Measurements from ENCODE around the gene ALS2CL. TPM values are rescaled to one million over a fixed set of nuclear protein-coding genes. Genes with fewer than 3 reads are reported as not detected.

The ALS2CL gene
- total and polyA plus RNA-seq, 9 donors = 3.3 to 13.2 (median 6.2) TPM

- intact Hi-C loops (cut with DNase I) = loop anchor here in 3 of 4 donors (10.0 kb wide), 2 partner anchors 305 to 625 kb away; no protein-coding TSS in a partner anchor
- Histone ChIP-seq H3K4me1 (ENCODE audit: insufficient read depth) (peaks cover 23% of the 10 kb centered on the region), H3K27ac (peak overlapping the region in 1 of 2 donors; percentile 58), H3K4me3 (no peak overlapping the region), H3K9me3 (no peaks in the 10 kb centered on the region), H3K27me3 (no peaks in the 10 kb centered on the region), H3K36me3 (no peaks in the 10 kb centered on the region)
- WGBS, 3 donors = 75 to 88% (median 84%) methylated on average over 8 of the region's 8 CpGs
- no peak for TF ChIP-seq POLR2A (IDR thresholded peaks at IDR 0.05)
- DNase-seq = peak in 3 of 5 donors; percentile 46 to 54 (median 48)
These were observed 6.4 kb upstream of the ALS2CL start for GRCh38 chr3:46699676-46700523.

GRCh38 chr3:46695962-46696894, 2.7 kb upstream of the ALS2CL start:
- H3K9me3 ChIP-seq = no peaks in the 10 kb centered on the region
- TF ChIP-seq CTCF (IDR thresholded peaks at IDR 0.05) (no peak), POLR2A (IDR thresholded peaks at IDR 0.05) (no peak)
- peaks cover 29% of the 10 kb centered on the region for H3K4me1 ChIP-seq (ENCODE audit: insufficient read depth)
- H3K4me3 ChIP-seq = no peak overlapping the region
- H3K27me3 ChIP-seq = no peaks in the 10 kb centered on the region
- DNase-seq = peak; percentile 47 to 77 (median 63)
- intact Hi-C loops (cut with DNase I) = no loop called here
- 68 to 80% (median 73%) methylated on average over 4 of the region's 4 CpGs for WGBS, 3 donors
- H3K27ac ChIP-seq = peak overlapping the region; percentile 61 to 76
- H3K36me3 ChIP-seq = no peaks in the 10 kb centered on the region

DNA sequence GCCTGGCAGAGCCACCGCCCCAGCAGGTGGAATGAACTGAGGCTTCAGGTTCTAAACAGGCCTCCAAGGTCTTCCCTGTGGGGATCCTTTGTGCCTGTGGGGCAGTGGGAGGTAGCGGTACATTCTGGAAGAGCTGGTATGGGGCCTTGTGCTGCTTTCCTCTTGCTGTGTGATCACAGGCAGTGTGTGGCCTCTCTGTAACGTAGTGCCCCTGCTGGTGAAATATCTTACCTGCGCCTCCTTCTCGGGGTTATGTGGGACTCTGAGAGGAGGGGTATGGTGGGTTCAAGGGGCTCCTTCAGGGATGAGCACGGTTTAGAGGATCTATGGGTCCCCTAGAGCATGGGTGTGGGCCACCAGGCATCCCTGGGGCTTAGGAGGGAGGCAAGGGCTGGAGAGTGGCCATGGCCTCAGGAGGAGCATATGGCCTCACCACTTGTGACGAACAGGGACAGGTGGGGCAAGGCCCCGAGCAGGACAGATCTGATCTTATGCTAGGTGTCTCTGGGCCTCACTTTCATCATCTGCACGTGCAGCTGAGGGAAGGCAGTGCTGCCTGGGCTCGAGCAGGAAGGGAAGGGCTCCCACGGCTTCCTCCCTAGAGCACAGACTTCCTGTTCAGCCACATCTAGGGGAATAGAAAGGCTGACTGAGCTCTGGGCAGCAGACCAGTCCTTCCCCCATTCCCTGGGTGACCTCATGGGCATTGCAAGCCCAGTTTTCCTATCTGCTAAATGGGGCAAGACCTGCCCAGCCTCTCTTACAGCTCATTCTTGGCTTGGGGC, 1.9 kb upstream of the ALS2CL start:
- intact Hi-C loops (cut with DNase I) = no loop called here
- peak overlapping the region; percentile 61 to 76 for H3K27ac ChIP-seq
- H3K4me3 ChIP-seq = no peak overlapping the region
- H3K9me3 ChIP-seq = no peaks in the 10 kb centered on the region
- H3K27me3 ChIP-seq = no peaks in the 10 kb centered on the region
- H3K36me3 ChIP-seq = no peaks in the 10 kb centered on the region
- DNase-seq = peak in 3 of 5 donors; percentile 42 to 57 (median 46)
- whole genome bisulfite sequencing, 3 donors = 86 to 88% (median 88%) methylated on average over 11 of the region's 11 CpGs
- TF ChIP-seq EP300 (IDR thresholded peaks at IDR 0.05) (no peak), POLR2A (IDR thresholded peaks at IDR 0.05) (no peak), CTCF (IDR thresholded peaks at IDR 0.05) (no peak)
- peaks cover 28% of the 10 kb centered on the region for H3K4me1 ChIP-seq (ENCODE audit: insufficient read depth)

DNA sequence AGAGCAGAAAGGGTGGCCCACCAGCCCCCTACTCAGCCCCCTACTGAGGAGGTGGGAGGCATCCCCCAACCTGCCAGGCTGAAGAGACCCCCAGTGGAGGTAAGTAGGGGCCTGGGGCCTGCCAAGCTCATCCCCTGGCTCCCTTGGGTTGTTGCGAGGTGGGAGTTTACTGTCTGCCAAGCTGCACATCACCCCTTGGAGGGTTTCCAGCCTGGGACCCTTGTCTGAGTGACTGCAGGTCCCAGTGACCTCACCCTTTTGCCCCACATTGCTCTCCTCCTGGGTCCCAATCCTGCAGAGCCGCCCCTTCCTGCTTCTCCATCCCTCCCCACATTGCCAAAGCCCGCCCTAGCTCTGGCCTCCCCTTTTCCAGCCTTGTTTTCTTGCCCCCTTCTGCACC, 1.0 kb upstream of the ALS2CL start:
- intact Hi-C loops (cut with DNase I) = no loop called here
- Histone ChIP-seq H3K4me3 (no peak overlapping the region), H3K4me1 (ENCODE audit: insufficient read depth) (peaks cover 25% of the 10 kb centered on the region), H3K9me3 (no peaks in the 10 kb centered on the region), H3K36me3 (no peaks in the 10 kb centered on the region), H3K27ac (peak overlapping the region; percentile 61 to 76), H3K27me3 (no peaks in the 10 kb centered on the region)
- 96 to 100% (median 97%) methylated on average over 3 of the region's 3 CpGs for WGBS, 3 donors
- DNase-seq = peak in 2 of 5 donors; percentile 39 to 54
- no peak for TF ChIP-seq POLR2A (IDR thresholded peaks at IDR 0.05)
- TF ChIP-seq EP300 (IDR thresholded peaks at IDR 0.05) = no peak
- TF ChIP-seq CTCF (IDR thresholded peaks at IDR 0.05) = no peak

All from ovary (tissue), 9 donors.